C4-2B (cell line): ENCODE results near the gene ZNF124.

ENCODE experiments used
- CTCF ChIP-seq: fragments of 450-650 bp; conservative IDR thresholded peaks from 2 replicates; pipeline ENCODE4 v1.5.1; 2017; ENCODE audit warnings: mild to moderate bottlenecking
- ZFX ChIP-seq: fragments of 450-650 bp; IDR thresholded peaks from 2 replicates; pipeline ENCODE4 v1.6.1; 2017

GRCh38 chr1:247184254-247184653, 12.4 kb upstream of the ZNF124 start:
- TF ChIP-seq CTCF (no peak), ZFX (no peak)
